HG03457 (cell line): ENCODE measurements around the gene SPRN.
"Not testable (repeated sequence)": the region's sequence is repeated elsewhere in the genome, so short reads cannot be mapped to it uniquely, and the experiment has no call there.

Experiments
- ATAC-seq: cut with Tn5 transposase; IDR thresholded peaks from one replicate; pipeline ENCODE4 v1.9.1; 2021; ENCODE audit warnings: moderate number of reproducible peaks; ENCODE audit not compliant: unreplicated experiment

SPRN gene

DNA sequence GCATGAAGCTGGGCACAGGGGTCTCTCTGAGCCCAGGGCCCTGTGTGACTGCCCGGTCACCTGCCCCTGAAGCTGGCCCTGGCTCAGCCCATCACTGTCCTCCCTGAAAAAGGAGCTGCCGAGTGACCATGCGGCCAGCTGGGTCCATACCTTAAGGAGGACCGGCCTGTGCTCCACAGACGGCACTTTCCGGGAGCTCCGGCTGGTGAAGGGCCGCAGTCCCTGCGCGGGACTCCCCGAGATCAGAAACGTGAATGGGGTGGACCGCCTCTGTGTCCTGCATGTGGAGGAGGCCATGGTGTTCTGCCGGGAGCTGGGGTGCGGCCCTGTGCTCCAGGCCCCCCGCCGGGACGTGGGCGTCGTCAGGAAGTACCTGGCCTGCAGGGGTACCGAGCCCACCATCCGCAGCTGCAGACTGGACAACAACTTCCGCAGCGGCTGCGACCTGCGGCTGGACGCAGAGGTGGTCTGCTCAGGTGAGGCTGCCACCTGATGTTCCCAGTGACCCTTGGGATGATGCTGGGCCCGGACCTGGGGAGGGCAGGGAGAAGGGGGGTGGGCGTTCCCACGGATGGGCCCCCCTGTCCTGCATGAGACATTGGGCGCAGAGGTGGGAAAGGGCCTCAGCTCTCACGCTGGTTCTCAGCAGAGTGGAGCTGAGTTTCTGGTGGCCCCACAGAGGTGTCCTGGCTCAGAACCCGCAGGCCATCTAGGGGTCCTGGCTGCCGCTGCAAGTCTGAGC lies 32.8 kb upstream of the SPRN start:
- no peak for ATAC-seq

DNA sequence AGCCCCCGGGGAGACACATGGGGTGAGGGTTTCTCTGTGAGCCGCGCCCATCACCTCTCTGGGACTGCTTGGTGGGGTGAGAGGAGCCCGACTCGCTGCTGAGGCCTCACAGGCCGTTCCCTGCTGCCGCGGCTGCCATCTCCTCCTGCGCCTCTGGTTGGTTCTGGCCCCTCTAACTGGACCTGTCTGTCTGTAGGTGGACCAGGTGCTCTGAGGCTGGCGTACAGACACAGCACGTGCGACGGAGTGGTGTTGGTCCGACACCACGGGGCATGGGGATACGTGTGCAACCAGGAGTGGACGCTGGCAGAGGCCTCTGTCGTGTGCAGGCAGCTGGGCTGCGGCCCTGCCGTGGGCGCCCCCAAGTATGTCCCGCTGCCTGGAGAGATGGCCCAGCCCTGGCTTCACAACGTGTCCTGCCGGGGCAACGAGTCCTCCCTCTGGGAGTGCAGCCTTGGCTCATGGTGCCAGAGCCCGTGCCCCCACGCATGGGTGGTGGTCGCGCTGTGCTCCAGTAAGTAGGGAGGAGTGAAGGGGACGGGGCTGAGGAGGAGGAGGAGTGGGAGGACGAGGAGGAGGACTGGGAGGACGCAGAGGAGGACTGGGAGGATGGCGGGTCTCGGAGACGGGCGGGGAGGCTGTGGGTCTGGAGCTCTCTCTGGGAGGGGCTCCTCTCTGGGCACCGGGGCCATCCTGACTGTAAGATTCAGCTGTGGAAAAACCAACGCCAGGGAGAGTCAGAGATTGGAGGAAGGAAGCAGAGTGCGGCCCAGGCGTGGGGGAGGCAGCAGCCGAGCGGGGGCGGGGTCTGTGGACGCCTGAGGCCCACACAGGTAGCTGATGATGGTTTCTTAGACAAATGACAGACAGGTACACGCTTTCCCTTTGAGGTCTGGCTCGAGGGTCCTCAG lies 31.9 kb upstream of the SPRN start:
- ATAC-seq = no peak

DNA sequence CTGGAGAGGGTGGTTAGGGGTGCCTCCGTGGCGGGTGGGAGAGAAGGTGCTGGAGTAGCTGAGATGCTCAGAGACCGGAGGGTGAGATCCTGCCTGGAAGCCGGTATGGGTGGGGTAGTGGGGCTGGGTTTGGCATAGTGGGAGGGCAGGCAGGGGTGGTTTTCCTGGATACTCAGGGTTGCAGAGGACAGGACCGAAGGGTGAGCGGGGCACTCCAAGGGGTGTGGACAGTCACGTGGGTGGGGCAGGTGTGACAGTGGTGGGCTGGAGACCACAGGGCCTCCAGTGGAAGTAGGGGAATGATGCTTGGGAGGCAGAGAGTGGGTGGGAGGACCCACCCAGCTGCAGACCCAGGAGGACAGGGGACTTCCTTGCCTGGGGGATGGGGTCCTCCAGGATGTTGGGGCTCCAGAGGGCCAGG lies 31.2 kb upstream of the SPRN start:
- no peak for ATAC-seq

DNA sequence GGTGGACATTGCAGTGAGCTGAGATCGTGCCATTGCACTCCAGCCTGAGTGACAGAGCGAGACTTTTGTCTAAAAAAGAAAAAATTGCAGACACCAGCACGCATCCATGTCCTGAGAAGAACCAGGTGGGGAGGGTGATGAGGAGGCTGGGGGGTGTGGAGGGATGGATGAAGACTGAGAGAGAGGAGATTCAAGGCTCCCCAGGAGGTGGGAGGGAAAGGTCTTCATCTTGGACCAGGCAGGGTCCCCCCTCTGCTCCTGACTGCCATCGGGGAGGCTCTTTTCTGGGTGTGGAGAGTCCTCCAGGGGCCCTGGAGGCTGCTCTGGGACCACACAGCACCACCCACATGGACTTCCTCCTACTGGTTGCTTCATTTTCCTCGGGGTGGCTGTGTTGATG lies 30.8 kb upstream of the SPRN start:
- ATAC-seq = no peak

DNA sequence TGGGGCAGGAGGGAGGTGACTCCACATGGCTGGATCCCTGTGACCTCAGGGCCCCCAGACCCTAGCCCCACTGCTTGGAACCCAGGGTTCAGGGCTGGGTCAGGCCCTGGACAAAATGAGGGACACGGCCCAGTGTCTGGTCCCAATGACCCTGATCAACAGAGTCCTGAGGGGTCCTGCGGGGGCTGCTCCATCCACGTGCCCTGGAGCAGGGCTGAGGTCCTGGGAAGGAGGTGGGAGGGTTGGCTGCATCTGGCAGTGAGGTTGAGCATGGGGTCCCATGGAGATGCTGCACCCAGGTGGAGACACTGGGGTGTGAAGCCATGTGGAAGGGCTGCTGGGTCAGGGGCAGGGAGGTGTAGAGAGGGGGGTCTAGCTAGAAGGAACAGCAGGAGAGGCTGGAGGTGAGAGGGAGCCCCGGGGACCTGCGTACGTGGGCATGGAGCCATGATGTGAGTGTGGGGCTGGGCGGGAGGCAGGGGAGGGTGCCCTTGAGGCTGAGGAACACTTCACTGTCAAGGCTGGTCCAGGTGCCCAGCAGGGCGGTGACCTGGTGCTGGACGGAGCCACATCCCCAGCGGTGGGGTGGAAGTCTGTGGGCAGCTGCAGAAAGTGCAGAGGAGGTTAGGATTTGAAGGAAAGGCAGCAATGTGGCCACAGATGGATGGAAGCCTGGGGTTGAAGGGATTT lies 29.9 kb upstream of the SPRN start:
- ATAC-seq = no peak

DNA sequence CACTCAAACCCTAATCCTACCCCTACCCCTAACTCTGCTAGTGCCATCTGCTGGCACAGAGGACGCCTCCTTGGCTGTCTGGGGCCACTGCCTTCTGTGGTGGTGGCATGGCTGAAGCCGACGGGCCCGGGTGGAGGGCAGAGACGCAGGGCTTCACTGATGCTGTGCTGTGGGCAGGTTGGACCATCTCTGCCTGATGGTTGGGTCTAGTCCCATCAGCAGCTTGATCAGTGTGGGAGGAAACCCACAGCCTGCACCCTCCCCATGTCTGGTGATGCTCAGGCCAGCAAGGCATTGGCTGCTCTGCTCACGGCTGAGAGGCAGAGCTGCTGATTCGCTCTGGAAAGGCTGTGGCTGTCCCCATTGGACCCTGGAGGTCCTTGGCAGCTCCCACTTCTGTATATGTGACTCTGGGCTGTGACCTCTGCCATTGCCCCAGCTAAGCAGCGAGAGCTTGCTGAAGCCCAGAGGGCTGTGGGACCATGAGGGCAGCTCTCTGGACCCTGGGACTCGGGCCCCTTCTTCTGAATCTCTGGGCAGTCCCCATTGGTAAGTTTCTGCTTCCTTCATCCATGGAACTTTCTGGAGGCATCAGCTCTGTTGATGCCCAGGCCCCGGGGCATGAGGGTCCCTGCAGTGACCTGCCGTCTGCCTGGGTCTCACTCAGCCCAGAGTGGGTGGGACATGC lies 29.2 kb upstream of the SPRN start, which contains the start of gene SCART1:
SCART1 (plus strand) TSS at position 430 of the 688 bp plus-strand sequence; CDS start at position 483, 53 bp downstream.
- ATAC-seq = no peak

DNA sequence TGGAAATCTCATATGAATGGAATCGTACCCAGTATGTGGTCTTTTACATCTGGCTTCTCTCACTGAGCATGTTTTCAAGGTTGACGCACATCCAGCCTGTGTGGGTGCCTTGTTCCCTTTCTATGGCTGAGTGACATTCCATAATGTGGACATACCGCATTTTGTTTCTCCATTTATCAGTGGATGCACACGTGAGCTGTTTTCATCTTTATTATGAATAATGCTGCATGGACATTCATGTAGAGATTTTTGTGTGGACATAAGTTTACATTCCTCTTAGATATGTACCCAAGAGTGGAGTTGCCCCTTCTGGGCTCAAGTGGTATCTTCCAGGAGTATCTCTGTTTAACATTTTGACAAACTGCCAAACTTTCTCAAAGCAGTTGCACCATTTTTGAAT lies 28.0 kb upstream of the SPRN start:
- ATAC-seq = no peak

DNA sequence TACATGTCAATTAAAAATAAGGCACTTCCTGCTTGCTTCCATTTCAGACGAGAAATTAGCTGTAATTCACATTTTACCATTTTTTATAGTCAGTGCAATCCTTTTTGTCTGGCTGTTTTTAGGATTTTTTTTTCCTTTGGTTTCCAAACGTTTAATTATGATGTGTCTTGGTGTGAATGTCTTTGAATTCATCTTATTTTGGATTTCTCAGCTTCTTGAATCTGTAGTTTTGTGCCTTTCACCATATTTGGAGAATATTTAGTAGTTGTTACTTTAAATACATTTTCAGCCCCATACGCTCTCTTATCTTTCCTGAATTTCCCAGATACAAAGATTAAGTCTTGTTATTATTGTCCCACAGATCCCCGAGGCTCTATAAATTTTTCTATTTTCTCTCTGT lies 26.9 kb upstream of the SPRN start:
- no peak for ATAC-seq

DNA sequence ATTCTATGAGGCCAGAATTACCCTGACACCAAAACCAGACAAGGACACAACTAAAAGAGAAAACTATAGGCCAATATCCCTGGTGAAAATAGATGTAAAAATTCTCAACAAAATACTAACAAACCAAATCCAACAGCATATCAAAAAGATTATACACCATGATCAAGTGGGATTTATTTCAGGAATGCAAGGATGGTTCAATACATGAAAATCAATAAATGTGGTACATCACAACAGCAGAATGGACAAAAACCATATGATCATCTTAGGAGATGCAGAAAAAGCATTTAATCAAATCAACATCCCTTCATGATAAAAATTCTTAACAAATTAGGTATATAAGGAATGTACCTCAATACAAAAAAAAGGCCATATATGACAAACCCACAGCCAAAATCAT lies 23.7 kb upstream of the SPRN start:
- no peak for ATAC-seq

DNA sequence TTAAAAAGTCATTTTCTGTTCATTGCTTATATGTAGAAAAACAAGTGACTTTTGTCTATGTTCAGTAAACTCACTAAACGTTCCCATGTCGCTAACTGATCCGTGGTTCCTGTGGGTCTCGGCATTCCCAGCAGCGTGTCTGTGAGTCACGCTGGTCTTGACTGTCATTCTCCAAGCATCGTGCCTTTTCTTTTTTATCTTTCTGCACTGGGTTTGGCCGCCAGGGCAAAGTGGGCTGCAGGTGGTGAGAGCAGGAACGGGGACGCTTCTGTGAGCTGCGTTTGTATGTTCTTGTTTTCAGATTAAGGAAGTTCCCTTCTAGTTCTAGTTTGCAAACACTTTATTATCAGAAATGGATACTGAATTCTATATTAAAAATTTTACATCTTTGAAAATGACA lies 22.6 kb upstream of the SPRN start:
- ATAC-seq = no peak

DNA sequence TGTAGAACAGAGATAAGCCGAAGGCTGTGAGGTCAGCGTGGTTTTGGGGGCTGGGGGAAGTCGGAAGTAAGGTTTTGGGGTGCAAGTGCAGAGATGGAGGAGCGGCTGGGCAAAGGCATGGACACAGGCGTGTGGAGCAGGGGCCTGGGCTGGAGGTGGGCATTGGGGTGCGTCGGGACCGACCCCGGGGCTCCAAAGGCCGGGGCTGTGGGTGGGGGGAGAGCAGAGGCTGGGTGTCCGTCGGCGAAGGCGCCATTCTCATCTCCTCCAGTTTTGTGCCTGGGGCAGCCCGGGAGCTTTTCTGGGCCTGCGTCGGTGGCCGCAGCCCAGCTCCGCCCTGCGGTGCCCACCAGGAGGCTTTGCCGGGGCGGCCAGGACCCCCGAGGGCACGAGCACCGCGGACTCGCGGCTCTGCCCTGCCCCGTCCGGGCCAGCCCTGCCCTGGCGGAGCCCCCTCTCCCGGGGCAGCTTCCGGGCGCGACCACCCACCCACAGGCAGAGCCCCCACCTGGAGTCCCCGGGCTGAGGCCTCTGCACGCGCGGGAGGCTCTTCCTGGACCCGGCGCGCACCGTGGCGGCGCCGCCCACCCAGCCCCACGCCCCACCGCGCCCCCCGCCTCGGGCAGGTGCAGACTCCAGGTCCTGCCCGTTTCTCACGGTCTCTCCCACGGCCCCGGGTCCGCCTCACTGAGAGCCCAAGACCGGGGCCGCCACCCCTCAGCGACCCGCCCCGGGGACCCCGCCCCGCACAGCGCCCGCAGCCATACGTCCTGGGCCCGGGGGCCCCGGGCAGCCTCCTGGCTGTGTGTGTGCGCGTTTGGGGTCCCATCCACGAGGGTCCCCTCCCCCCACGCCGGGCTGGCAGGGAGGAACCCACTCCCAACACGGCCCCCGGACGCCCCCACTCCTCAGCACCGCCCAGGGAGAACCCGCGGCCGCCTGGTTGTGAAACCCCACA lies 21.6 kb upstream of the SPRN start:
- no peak for ATAC-seq

DNA sequence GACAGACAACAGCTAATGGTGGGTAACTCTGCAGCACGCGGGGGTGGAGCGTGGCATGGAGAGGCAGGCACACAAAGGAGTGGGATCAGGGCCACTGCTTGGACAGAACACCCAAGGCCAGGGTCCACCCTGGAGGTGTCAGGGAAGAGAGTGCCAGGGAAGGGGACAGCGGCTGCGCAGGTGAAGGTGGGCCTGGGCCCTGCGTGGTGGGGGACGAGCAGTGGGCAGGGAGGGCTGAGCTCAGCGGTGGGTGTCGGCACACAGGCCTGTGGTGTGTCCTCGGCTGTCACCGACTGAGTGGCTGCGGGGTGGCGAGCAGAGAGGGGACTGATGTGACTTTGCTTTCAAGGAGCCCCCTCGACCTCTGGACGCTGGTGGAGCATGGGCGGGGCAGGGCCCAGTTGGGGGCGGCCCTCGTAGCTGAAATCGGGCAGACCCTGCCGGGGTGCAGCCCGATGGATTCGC lies 20.9 kb upstream of the SPRN start:
- no peak for ATAC-seq

DNA sequence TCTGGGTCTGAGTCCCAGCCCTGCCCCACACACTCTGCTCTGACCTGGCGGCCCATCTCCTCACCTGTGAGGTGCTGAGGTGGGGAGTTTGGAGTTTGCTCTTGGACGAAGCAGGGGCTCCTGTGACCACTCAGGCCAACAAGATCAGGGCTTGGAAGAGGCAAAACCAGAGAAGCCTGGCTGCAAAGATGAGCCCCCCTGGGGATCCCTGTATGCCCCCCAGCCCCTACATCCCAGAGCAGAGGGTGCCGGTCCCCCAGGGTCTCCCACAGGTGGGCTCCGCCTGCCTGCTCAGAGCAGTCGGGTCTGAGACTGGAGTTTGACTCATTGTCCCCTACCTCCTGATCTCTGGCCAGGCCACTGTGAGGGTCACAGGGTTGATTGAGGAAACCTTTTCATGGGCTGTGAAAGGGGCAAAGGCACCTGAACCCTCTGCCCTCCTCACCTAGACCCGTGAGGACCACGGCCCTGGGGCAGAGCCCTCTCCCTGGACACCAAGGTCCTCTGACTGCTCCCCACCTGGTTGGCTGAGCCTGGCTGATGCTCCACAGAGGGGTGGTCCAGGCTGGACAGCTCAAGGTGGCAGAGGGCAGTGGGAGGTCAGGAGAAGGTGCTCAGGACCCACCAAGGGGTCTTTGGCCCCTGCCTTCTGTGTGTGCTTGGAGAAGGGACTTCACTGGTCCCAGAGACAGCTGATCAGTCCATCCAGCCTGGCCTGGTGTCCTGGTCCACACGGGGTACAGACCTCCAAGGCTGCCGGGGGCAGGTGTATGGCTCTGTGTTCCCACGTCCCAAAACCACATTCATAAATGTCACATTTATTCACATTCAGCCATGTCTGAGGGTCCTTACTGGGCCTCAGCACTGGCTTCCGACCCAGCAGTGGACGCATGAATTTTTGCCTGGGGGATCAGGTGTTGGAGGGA lies 20.2 kb upstream of the SPRN start:
- ATAC-seq = no peak

DNA sequence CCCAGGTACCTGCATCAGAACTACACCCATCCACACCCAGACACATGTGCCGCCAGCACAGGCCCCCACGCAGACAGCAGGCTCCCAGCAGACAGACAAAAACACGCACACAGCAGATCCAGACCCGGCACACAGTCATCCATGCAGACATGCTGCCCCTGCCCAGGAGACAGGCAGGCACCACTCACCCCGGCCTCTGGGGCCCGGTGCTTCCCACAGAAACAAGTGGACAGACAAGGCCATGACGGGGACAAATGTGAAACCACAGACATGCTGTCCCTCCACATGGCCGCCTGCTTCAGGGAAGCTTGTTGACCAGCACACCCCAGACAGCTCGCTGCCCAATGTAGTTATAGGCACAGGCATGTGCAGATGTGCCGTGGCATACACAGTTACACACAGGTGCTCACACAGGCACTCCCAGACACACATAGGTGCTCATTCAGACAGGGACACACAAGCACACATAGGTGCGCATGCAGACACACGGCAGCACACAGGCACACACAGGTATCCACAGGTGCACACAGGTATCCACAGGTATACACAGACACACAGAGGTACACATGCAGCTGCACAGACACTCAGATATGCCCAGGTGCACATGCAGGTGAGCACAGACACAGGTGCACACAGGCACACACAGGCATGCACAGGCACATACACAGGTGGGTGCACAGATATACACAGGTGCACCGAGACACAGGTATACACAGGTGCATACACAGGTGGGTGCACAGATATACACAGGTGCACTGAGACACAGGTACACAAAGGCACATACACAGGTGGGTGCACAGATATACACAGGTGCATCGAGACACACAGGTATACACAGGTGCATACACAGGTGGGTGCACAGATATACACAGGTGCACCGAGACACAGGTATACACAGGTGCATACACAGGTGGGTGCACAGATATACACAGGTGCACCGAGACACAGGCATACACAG lies 18.8 kb upstream of the SPRN start:
- ATAC-seq = no peak

DNA sequence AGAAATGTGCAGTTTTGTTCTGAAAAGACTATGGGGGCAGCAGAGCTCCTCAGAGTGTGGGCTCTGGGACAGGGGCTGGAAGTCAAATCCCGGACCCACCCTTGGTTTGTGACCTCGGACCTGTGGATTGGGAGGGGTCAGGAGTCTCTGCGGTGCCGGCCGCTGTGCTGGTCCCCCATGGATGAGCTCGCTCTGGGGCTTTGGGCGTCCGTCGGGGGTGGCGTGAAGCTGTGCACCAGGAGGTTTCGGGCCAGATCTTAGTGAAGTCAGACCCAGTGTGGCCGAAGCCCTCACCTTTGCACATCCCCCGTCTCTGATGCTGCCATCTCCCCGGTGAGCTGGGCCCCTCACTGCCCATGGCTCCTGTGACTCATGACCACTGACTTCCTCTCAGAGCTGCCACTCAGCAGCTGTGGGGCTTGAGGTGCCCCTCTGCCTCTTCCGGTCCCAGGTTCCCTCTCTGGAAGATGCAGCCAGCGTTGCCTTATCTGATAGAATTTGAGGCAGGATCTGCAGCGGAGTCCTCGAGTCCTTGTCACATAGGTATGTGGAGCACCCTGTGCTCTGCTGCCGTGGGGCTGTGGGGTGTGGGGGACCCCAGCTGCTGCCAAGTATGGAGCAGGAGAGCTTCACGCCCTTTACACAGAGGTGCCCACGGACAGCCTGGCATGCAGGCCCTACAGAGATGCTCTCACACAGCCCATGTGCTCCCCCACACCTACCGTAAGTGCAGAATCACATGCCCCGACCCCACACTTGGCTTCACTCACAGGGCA lies 18.0 kb upstream of the SPRN start:
- no peak for ATAC-seq

DNA sequence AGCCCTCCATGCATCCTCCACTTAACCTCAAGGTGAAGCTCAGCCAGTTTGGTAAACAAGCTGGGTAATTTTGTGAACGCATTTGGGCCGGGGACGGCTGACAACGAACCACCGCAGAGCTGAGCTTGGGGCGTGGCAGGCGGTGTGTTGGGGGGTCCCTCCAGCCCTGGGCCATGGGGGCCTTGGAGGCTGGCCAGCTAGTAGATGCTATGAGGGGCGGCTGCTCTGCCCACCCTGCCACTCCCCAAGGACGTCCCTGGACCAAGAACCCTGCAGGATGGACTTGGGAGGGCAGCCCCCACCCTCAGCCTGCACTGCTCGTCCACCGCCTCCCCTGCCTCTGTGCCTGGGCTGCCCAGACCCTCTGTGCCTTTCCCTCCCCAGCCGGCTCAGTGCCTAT lies 17.4 kb upstream of the SPRN start:
- ATAC-seq = no peak

DNA sequence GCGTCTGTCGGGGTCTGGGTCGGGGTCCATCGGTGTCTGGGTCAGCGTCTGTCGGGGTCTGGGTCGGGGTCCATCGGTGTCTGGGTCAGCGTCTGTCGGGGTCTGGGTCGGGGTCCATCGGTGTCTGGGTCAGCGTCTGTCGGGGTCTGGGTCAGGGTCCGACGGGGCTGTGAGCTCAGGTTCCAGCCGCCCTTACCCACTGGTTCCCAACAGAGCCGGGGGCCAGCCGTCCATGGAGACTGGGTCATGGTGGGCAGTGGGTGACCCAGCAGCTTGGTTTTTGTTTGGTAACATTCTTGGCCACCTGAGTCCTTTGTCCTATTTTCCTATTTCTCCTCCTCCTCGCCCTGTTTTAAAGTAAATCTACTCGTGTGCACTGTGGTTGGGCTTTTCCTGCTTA lies 16.9 kb upstream of the SPRN start:
- not testable (repeated sequence) for ATAC-seq
